Spleen (tissue), 7 donors: Measurements from ENCODE around the gene VAMP3.

Experiments used
- CTCF ChIP-seq, 11 experiments: fragments of 200-600 bp in 7 of 11; fragments of 450-650 bp in 4 of 11; sonication (generic) in 4 of 11; IDR thresholded peaks in 8 of 11; conservative IDR thresholded peaks in 3 of 11; 1 replicate in 7 of 11; 2 replicates in 4 of 11; pipeline versions ENCODE4 v1.4.0 to v1.8.0; 2016 to 2021; ENCODE audit warnings: antibody characterized with exemption in 11 of 11, inconsistent platforms in 4 of 11, mild to moderate bottlenecking in 1 of 11
- POLR2A ChIP-seq, 3 donors: fragments of 450-650 bp; IDR thresholded peaks; one replicate each; pipeline ENCODE4 v1.5.1; 2017; ENCODE audit warnings: antibody characterized with exemption in 3 of 3, mild to moderate bottlenecking in 1 of 3
- POLR2AphosphoS5 ChIP-seq, 3 donors: sonication (generic); formaldehyde crosslinking; IDR thresholded peaks; one replicate each; pipeline ENCODE4 v1.5.1; 2017; ENCODE audit warnings: antibody characterized with exemption in 3 of 3
- donor health status: DM: no; HTN: no; CAD: no; lungs with moderate emphysema.
- donor health status: DM: no; HTN: no; CAD: no.
- donor health status: DM: no; HTN: no; CAD: no.

DNA sequence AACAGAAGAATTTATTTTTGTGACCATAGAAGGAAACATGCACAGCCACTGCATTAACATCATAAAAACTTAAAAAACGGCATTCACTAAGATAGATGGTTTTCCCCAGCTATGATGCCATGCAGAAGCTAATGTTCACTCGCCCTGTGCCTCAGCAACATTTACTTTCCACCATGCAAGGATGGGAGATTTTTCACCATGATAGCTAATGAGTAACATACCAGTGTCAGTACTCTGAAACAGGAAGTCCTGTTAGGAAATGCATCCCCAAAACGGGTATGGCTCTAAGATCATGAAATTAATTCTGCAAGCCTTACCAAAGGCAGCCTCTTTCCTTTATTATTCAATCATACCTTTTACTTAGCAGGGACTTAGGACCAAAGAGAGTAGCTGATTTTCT lies 17.5 kb upstream of the VAMP3 start:
- TF ChIP-seq CTCF (IDR thresholded peaks at IDR 0.05 in 8 of 11, conservative IDR thresholded peaks at IDR 0.05 in 3 of 11) (no peak), POLR2A (IDR thresholded peaks at IDR 0.05) (no peak), POLR2AphosphoS5 (IDR thresholded peaks at IDR 0.05) (no peak)
